GM13977 (cell line): ENCODE measurements around the gene SPRR4.
"Not testable (repeated sequence)": the region's sequence is repeated elsewhere in the genome, so short reads cannot be mapped to it uniquely, and the experiment has no call there.

Experiments
- DNase-seq: peaks from one replicate; pipeline ENCODE4 v3.0.0; 2012; ENCODE audit warnings: low spot score
- in situ Hi-C: fragments of 300-500 bp; cut with MboI; formaldehyde crosslinking; loops from one replicate; pipeline ENCODE4 v1.12.0; 2022; ENCODE audit warnings: low sequenced_read_pairs, low pct_unique_long_range_greater_than_20kb, mixed read lengths, inconsistent platforms; ENCODE audit not compliant: unreplicated experiment
- TF ChIP-seq, protein P1 (sequence below): IDR thresholded peaks from 2 replicates; pipeline ENCODE4 v1.5.1; 2012; ENCODE audit warnings: mild to moderate bottlenecking, control low read depth; ENCODE audit not compliant: insufficient read depth; ENCODE audit errors: extremely low read depth, missing control alignments

Gene SPRR4

DNA sequence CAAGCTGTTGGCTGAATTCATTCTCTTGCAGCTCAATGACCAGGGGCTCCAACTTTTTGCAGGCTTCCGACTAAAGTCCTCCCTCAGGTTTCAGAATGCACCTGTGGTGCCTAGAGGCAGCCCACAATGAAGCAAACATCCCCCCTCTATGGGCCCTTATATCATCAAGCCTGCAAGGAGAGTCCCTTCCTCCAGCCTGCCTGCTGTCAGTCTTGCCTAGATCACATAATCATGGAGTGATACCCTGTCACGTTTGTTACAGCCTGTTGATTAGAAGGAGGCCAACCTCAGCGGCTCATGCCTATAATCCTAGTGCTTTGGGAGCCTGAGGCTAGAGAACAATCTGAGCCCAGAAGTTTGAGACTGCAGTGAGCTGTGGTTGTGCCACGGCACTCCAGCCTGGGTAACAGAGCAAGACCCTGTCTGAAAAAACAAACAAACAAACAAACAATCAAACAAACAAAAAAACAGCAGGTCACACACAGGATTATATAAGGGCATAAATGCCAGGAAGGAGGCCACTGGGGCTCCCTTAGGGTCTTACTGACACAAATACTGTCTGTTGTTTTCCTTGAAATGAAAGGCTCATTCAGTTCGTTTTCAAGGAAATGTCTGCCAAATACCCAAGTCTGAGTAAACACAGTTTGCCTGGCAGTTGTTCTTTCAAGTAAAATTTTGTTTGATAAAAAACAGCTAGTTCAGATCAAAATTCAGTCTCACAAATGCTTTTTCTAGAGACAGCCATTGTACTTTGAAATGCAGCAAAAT is 26.4 kb downstream of the SPRR4 start:
- no peak for DNase-seq
- TF ChIP-seq, protein P1, sequence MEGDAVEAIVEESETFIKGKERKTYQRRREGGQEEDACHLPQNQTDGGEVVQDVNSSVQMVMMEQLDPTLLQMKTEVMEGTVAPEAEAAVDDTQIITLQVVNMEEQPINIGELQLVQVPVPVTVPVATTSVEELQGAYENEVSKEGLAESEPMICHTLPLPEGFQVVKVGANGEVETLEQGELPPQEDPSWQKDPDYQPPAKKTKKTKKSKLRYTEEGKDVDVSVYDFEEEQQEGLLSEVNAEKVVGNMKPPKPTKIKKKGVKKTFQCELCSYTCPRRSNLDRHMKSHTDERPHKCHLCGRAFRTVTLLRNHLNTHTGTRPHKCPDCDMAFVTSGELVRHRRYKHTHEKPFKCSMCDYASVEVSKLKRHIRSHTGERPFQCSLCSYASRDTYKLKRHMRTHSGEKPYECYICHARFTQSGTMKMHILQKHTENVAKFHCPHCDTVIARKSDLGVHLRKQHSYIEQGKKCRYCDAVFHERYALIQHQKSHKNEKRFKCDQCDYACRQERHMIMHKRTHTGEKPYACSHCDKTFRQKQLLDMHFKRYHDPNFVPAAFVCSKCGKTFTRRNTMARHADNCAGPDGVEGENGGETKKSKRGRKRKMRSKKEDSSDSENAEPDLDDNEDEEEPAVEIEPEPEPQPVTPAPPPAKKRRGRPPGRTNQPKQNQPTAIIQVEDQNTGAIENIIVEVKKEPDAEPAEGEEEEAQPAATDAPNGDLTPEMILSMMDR, result no peak
- in situ Hi-C loops, result no loop called here

DNA sequence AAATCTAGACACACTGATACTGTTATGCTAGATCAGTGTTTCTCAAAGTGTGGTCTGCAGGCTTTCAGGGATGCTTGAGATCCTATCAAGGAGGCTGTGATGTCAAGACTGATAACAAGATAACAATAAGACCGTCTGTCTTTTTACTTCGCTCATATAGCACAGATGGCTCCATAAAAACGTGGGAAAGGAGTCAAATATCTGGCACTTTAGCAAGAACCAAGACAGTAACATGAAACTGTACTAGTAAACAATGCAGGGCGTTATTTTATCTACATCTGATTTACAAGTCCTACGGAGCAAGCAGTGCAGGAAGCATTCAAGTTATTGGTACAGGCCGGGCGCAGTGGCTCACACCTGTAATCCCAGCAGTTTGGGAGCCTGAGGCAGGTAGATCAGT is 27.5 kb downstream of the SPRR4 start:
- no peak for DNase-seq
- in situ Hi-C loops, result no loop called here
- TF ChIP-seq, protein P1, result no peak

DNA sequence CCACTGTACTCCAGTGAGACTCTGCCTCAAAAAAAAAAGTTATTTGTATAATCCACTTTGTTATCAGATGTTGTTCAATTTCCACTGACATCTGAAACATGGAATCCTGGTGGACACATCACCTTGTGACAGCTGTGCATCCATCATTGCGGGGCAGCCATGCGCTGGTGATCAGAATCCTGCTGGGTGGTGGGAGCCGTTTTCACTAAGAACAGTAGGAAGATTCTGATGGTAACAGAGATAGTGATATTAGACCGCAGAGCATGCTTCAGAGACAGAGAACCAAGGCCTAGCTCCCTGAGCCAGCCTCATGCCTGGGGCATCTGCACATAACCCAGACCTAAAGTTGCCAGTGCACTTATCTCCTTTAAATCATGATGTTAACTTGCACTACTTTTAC is 28.0 kb downstream of the SPRR4 start:
- TF ChIP-seq, protein P1, result no peak

DNA sequence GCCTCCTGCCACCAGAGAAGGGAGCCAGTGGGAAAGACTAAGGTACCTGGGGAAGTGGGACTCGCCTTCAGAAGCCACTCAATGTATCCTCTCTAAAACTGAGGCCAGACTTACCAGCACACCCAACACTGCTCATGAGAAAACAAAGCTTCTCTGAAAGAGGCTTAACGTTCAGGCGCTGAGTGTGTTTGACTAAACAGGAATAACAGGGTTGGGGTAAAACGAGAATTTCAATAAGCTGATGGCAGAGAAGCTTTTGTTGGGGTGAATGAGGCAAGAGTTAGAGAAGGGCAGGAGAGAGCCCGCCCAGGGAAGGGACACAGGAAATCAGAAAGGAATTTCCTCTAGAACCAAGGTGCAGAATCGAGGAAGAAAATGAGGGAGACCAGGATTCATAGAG is 29.4 kb downstream of the SPRR4 start:
- TF ChIP-seq, protein P1, result no peak
- DNase-seq, result no peak
- in situ Hi-C loops, result no loop called here

More for the DNA sequence above, 28.0 kb downstream of the SPRR4 start:
- in situ Hi-C loops, result no loop called here
- no peak for DNase-seq

DNA sequence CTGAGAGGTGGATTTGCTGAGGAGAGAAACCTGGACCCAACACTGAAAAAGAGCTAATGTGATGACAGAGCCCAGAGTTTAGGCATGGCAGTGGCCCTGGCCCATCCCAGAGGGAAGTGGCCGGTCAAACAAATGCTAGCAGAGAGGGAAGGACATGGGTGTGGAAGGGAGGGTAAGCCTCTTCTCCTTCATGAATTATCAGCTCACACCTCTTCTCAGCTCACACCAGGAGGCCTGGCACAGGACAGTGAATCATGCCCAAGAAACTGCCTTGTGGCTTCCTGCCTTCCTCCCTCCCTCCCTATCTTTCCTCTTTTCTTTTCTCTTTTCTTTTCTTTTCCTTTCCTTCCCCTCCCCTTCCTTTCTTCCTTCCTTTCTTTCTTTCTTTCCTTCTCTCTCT is 29.8 kb downstream of the SPRR4 start:
- in situ Hi-C loops, result no loop called here
- DNase-seq, result no peak
- TF ChIP-seq, protein P1, result no peak

DNA sequence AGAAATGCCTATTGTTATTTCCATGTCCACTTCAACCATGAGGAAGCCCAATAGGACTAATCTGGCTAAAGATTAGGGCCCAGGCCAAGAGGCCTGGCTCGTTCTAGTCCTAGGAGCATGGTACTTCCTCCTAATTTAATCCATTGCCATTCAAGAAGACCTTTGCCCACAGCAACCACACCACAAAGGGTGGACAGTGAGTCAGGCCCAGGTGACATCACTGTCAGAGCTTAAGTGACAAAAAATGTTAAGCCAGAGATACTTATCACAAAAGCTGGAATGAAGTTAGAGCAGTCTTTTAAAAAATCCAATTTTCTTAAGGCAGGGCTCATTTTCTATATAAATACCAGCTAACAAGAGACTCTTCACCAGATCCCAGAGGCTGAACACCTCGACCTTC is 30.9 kb downstream of the SPRR4 start, which contains the start of gene SPRR3:
Gene SPRR3 (plus strand): TSS at position 368 of the 400 bp plus-strand sequence. CDS start 1,272 bp downstream, outside the sequence.
- no peak for DNase-seq
- TF ChIP-seq, protein P1, result no peak

DNA sequence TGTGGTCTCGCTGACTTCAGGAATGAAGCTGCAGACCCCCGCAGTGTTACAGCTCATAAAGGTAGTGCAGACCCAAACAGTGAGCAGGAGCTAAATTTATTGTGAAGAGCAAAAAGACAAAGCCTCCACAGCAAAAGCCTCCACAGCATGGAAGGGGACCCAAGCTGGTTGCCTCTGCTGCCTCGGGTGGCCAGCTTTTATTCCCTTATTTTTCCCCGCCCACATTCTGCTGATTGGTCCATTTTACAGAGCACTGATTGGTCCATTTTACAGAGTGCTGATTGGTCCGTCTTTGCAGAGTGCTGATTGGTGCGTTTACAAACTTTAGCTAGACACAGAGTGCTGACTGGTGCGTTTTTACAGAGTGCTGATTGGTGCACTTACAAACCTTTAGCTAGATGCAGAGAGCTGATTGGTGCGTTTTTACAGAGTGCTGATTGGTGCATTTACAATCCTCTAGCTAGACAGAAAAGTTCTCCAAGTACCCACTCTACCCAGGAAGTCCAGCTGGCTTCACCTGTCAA is 40.8 kb downstream of the SPRR4 start:
- DNase-seq, in situ Hi-C loops: not testable (repeated sequence)

More for the DNA sequence above, 30.9 kb downstream of the SPRR4 start, which contains the start of gene SPRR3:
- in situ Hi-C loops, result no loop called here

DNA sequence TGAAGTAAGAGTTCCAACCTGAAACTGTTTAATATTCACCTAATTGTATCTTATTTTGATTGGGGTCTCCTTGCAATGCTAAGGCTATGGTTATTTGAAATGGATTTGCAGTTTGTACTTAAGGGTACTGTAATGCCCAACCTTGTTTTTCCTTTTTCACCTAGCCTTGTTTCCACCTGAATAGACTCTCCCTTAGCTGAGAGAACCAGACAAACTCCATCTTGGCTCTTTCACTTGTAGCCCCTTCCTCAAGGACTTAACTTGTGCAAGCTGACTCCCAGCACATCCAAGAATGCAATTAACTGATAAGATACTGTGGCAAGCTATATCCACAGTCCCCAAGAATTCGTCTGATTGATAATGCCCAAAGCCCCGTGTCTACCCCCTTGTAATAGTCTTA is 51.4 kb downstream of the SPRR4 start:
- DNase-seq, in situ Hi-C loops: not testable (repeated sequence)
